Liver (tissue), 9 donors: ENCODE measurements around the gene XIAP. TPM values are rescaled to one million over a fixed set of nuclear protein-coding genes. Genes with fewer than 3 reads are reported as not detected.

Source experiments
- DNase-seq: peaks from one replicate; pipeline ENCODE4 v3.0.0-alpha.2; 2017; ENCODE audit warnings: low spot score
- H3K27ac ChIP-seq, 2 donors: one replicate each; pipeline ENCODE4 v1.7.0; 2013; ENCODE audit warnings: inconsistent platforms in 2 of 2, low read length in 2 of 2, control low read depth in 1 of 2, low read depth in 1 of 2, mild to moderate bottlenecking in 1 of 2
- H3K27me3 ChIP-seq, 4 donors: one replicate each; pipeline versions ENCODE4 v1.6.1 to v1.7.0; 2013; ENCODE audit warnings: low read length in 3 of 4, inconsistent platforms in 1 of 4, mild to moderate bottlenecking in 1 of 4, moderate library complexity in 1 of 4; ENCODE audit not compliant: control insufficient read depth in 4 of 4, insufficient read depth in 4 of 4
- H3K36me3 ChIP-seq, 4 donors: one replicate each; pipeline versions ENCODE4 v1.6.1 to v1.7.0; 2013; ENCODE audit warnings: low read length in 3 of 4, mild to moderate bottlenecking in 3 of 4, low read depth in 1 of 4, moderate library complexity in 1 of 4; ENCODE audit not compliant: control insufficient read depth in 4 of 4, insufficient read depth in 3 of 4
- H3K4me1 ChIP-seq, 4 donors: one replicate each; pipeline versions ENCODE4 v1.6.1 to v1.7.0; 2013; ENCODE audit warnings: low read length in 3 of 4, mild to moderate bottlenecking in 3 of 4, moderate library complexity in 1 of 4; ENCODE audit not compliant: control insufficient read depth in 4 of 4, insufficient read depth in 4 of 4
- H3K4me3 ChIP-seq, 3 donors: one replicate each; pipeline versions ENCODE4 v1.6.1 to v1.7.0; 2013; ENCODE audit warnings: low read length in 3 of 3, control low read depth in 1 of 3, low read depth in 1 of 3, mild to moderate bottlenecking in 1 of 3
- H3K9ac ChIP-seq, 2 donors: one replicate each; pipeline ENCODE4 v1.7.0; 2013; ENCODE audit warnings: low read length in 2 of 2, mild to moderate bottlenecking in 2 of 2, moderate library complexity in 2 of 2, control low read depth in 1 of 2, low read depth in 1 of 2
- H3K9me3 ChIP-seq, 4 donors: one replicate each; pipeline versions ENCODE4 v1.6.1 to v1.7.0; 2013; ENCODE audit warnings: low read length in 3 of 4; ENCODE audit not compliant: control insufficient read depth in 4 of 4
- ATF3 ChIP-seq: IDR thresholded peaks from 2 replicates; pipeline ENCODE4 v1.6.1; 2016; ENCODE audit warnings: antibody characterized with exemption
- CTCF ChIP-seq: fragments of 150-350 bp; IDR thresholded peaks from 2 replicates; pipeline ENCODE4 v1.5.1; 2017; ENCODE audit warnings: improper control_type of control experiment, low read depth, low read length; ENCODE audit not compliant: missing input control
- EGR1 ChIP-seq, 2 donors: IDR thresholded peaks; 2 replicates each; pipeline ENCODE4 v1.6.1; 2016 to 2018; ENCODE audit warnings: antibody characterized with exemption in 2 of 2, low read depth in 2 of 2
- FOXA2 ChIP-seq: IDR thresholded peaks from 2 replicates; pipeline ENCODE4 v1.6.1; 2016; ENCODE audit warnings: antibody characterized with exemption
- HNF4G ChIP-seq: IDR thresholded peaks from 2 replicates; pipeline ENCODE4 v1.6.1; 2016; ENCODE audit warnings: antibody characterized with exemption
- MAX ChIP-seq: IDR thresholded peaks from 2 replicates; pipeline ENCODE4 v1.6.1; 2016; ENCODE audit warnings: antibody characterized with exemption
- NR2F2 ChIP-seq: IDR thresholded peaks from 2 replicates; pipeline ENCODE4 v1.6.1; 2016; ENCODE audit warnings: antibody characterized with exemption
- REST ChIP-seq: IDR thresholded peaks from 2 replicates; pipeline ENCODE4 v1.6.1; 2016; ENCODE audit warnings: antibody characterized with exemption, mild to moderate bottlenecking
- RXRA ChIP-seq, 2 donors: IDR thresholded peaks; 2 replicates each; pipeline ENCODE4 v1.6.1; 2017 to 2018; ENCODE audit warnings: antibody characterized with exemption in 2 of 2, mild to moderate bottlenecking in 1 of 2
- SP1 ChIP-seq: IDR thresholded peaks from 2 replicates; pipeline ENCODE4 v1.6.1; 2018; ENCODE audit warnings: antibody characterized with exemption, mild to moderate bottlenecking
- TAF1 ChIP-seq: conservative IDR thresholded peaks from 2 replicates; pipeline ENCODE4 v1.6.1; 2016; ENCODE audit warnings: antibody characterized with exemption, mild to moderate bottlenecking
- YY1 ChIP-seq: IDR thresholded peaks from 2 replicates; pipeline ENCODE4 v1.6.1; 2016; ENCODE audit warnings: antibody characterized with exemption, mild to moderate bottlenecking
- ZBTB33 ChIP-seq: IDR thresholded peaks from 2 replicates; pipeline ENCODE4 v1.6.1; 2016; ENCODE audit warnings: antibody characterized with exemption
- WGBS: extraction: QIAGEN DNeasy Blood & Tissue Kit; methylation state at CpG from one replicate; pipeline ENCODE4 v1.1.7; 2013; 5-methylcytosine and 5-hydroxymethylcytosine counted together
- polyA plus RNA-seq, 2 donors: library from polyadenylated mRNA; stranded (reverse) in 1 of 2; unstranded in 1 of 2; fragments of 200-250 nt in 1 of 2; fragments of >200 nt in 1 of 2; fragmentation: Nextera tagmentation in 1 of 2; extraction: Ambion mirVana in 1 of 2; gene quantifications; one replicate each; pipeline versions ENCODE4 v1.2.1 to v1.2.3, GENCODE V29; 2013 to 2015
- total RNA-seq, 2 donors: library from RNA; depleted of rRNA; stranded (reverse); fragments of >200 nt; gene quantifications; one replicate each; pipeline ENCODE4 v1.2.3, GENCODE V29; 2014
- donor health status: healthy.
- donor health status: healthy.
- donor health status: healthy.
- donor health status: healthy.
- donor health status: healthy.

Gene XIAP
- total and polyA plus RNA-seq, 4 donors, result 7.8 to 22.8 (median 15.6) TPM

- TF ChIP-seq REST (no peak), NR2F2 (no peak), HNF4G (no peak), YY1 (no peak)
Measured at GRCh38 chrX:123859409-123859845, 426 bp upstream of the XIAP start (continued).

- Histone ChIP-seq H3K36me3 (no peaks in the 10 kb centered on the region), H3K27ac (peak overlapping the region; percentile 93 to 97), H3K9ac (peak overlapping the region; percentile 30 to 97), H3K4me3 (peak overlapping the region; percentile 52 to 84 (median 62)), H3K27me3 (no peaks in the 10 kb centered on the region), H3K9me3 (no peaks in the 10 kb centered on the region), H3K4me1 (peaks cover 0 to 8% (median 4%) of the 10 kb centered on the region in 4 donors)
- 3% methylated on average over 4 of the region's 4 CpGs for WGBS
- no peak for DNase-seq
- no peak for TF ChIP-seq RXRA (IDR thresholded peaks at IDR 0.05)
- no peak for TF ChIP-seq FOXA2
- TF ChIP-seq TAF1, result no peak
- no peak for TF ChIP-seq MAX
- no peak for TF ChIP-seq ATF3
- peak; percentile 77 for TF ChIP-seq YY1
- no peak for TF ChIP-seq CTCF
- no peak for TF ChIP-seq REST
- no peak for TF ChIP-seq NR2F2
Measured at GRCh38 chrX:123860983-123861382, 1.1 kb downstream of the XIAP start.

GRCh38 chrX:123869488-123869887 lies 9.6 kb downstream of the XIAP start:
- no peaks in the 10 kb centered on the region for H3K36me3 ChIP-seq
- H3K4me1 ChIP-seq, result no peaks in the 10 kb centered on the region
- no peaks in the 10 kb centered on the region for H3K9me3 ChIP-seq
- TF ChIP-seq ZBTB33, result no peak
- no peak for TF ChIP-seq HNF4G
- TF ChIP-seq NR2F2, result no peak
- TF ChIP-seq RXRA (IDR thresholded peaks at IDR 0.05), result no peak
- TF ChIP-seq SP1, result no peak
- no peak for TF ChIP-seq EGR1 (IDR thresholded peaks at IDR 0.05; ENCODE audit: low read depth in 2 of 2)
- WGBS, result 93% methylated on average over 1 of the region's 1 CpG
- DNase-seq, result no peak
- no peak overlapping the region for H3K27ac ChIP-seq
- H3K27me3 ChIP-seq, result no peaks in the 10 kb centered on the region
- H3K4me3 ChIP-seq, result no peak overlapping the region
- no peak overlapping the region for H3K9ac ChIP-seq
